Rectal smooth muscle tissue (tissue), 1 donor: ENCODE results near the gene C1orf210.

Experiments
- H3K27ac ChIP-seq: one replicate; pipeline ENCODE4 v1.7.0; 2013; ENCODE audit warnings: low read depth, low read length, inconsistent platforms
- H3K27me3 ChIP-seq: one replicate; pipeline ENCODE4 v1.7.0; 2013; ENCODE audit warnings: low read length; ENCODE audit not compliant: control insufficient read depth, insufficient read depth
- H3K36me3 ChIP-seq: one replicate; pipeline ENCODE4 v1.7.0; 2013; ENCODE audit warnings: low read length; ENCODE audit not compliant: control insufficient read depth, insufficient read depth
- H3K4me1 ChIP-seq: one replicate; pipeline ENCODE4 v1.7.0; 2013; ENCODE audit warnings: low read length; ENCODE audit not compliant: control insufficient read depth, insufficient read depth
- H3K4me3 ChIP-seq: one replicate; pipeline ENCODE4 v1.7.0; 2013; ENCODE audit warnings: low read length
- H3K9ac ChIP-seq: one replicate; pipeline ENCODE4 v1.7.0; 2013; ENCODE audit warnings: low read length

Gene C1orf210

GRCh38 chr1:43272576-43273571 is 12.5 kb downstream of the C1orf210 start:
- Histone ChIP-seq H3K4me3 (no peak overlapping the region), H3K4me1 (no peaks in the 10 kb centered on the region), H3K27me3 (peaks cover 9% of the 10 kb centered on the region), H3K36me3 (no peaks in the 10 kb centered on the region), H3K9ac (no peak overlapping the region), H3K27ac (no peak overlapping the region)

- no peak overlapping the region for H3K9ac ChIP-seq
- H3K27me3 ChIP-seq = peaks cover 9% of the 10 kb centered on the region
- no peaks in the 10 kb centered on the region for H3K36me3 ChIP-seq
- H3K4me3 ChIP-seq = no peak overlapping the region
- no peak overlapping the region for H3K27ac ChIP-seq
- no peaks in the 10 kb centered on the region for H3K4me1 ChIP-seq
These were observed 13.2 kb downstream of the C1orf210 start for GRCh38 chr1:43272161-43272560.

GRCh38 chr1:43271186-43272118 is 13.9 kb downstream of the C1orf210 start:
- Histone ChIP-seq H3K4me1 (no peaks in the 10 kb centered on the region), H3K4me3 (peak overlapping the region; percentile 5), H3K27me3 (peaks cover 9% of the 10 kb centered on the region), H3K27ac (no peak overlapping the region), H3K36me3 (no peaks in the 10 kb centered on the region), H3K9ac (no peak overlapping the region)

GRCh38 chr1:43270421-43271095 is 14.8 kb downstream of the C1orf210 start:
- Histone ChIP-seq H3K4me1 (no peaks in the 10 kb centered on the region), H3K36me3 (no peaks in the 10 kb centered on the region), H3K27me3 (peaks cover 9% of the 10 kb centered on the region), H3K27ac (no peak overlapping the region), H3K9ac (no peak overlapping the region), H3K4me3 (peak overlapping the region; percentile 44)

GRCh38 chr1:43269627-43270375 is 15.6 kb downstream of the C1orf210 start, which contains the start of gene TMEM125:
Gene TMEM125, plus strand, starts transcription at chr1:43269983. Its CDS starts 2,740 bp downstream, at chr1:43272723.
- Histone ChIP-seq H3K36me3 (no peaks in the 10 kb centered on the region), H3K4me1 (no peaks in the 10 kb centered on the region), H3K4me3 (peak within 1 kb of the TSS; percentile 44), H3K27me3 (peaks cover 9% of the 10 kb centered on the region), H3K27ac (no peak within 1 kb of the TSS), H3K9ac (no peak within 1 kb of the TSS)

GRCh38 chr1:43267818-43268425 is 17.5 kb downstream of the C1orf210 start:
- peaks cover 9% of the 10 kb centered on the region for H3K27me3 ChIP-seq
- no peaks in the 10 kb centered on the region for H3K4me1 ChIP-seq
- H3K27ac ChIP-seq = no peak overlapping the region
- H3K9ac ChIP-seq = no peak overlapping the region
- H3K36me3 ChIP-seq = no peaks in the 10 kb centered on the region
- H3K4me3 ChIP-seq = no peak overlapping the region

GRCh38 chr1:43267291-43267805 is 18.0 kb downstream of the C1orf210 start:
- Histone ChIP-seq H3K4me1 (no peaks in the 10 kb centered on the region), H3K9ac (no peak overlapping the region), H3K27me3 (peaks cover 9% of the 10 kb centered on the region), H3K36me3 (no peaks in the 10 kb centered on the region), H3K27ac (no peak overlapping the region), H3K4me3 (no peak overlapping the region)

GRCh38 chr1:43266881-43267280 is 18.5 kb downstream of the C1orf210 start:
- Histone ChIP-seq H3K4me1 (no peaks in the 10 kb centered on the region), H3K27me3 (peaks cover 9% of the 10 kb centered on the region), H3K36me3 (no peaks in the 10 kb centered on the region), H3K4me3 (no peak overlapping the region), H3K9ac (no peak overlapping the region), H3K27ac (no peak overlapping the region)

GRCh38 chr1:43265431-43265830 is 19.9 kb downstream of the C1orf210 start:
- H3K27ac ChIP-seq = no peak overlapping the region

GRCh38 chr1:43258370-43258769 is 27.0 kb downstream of the C1orf210 start:
- no peaks in the 10 kb centered on the region for H3K27me3 ChIP-seq
- no peak overlapping the region for H3K27ac ChIP-seq
- H3K36me3 ChIP-seq = no peaks in the 10 kb centered on the region
- H3K4me1 ChIP-seq = no peaks in the 10 kb centered on the region
- no peak overlapping the region for H3K9ac ChIP-seq
- no peak overlapping the region for H3K4me3 ChIP-seq

More at GRCh38 chr1:43265431-43265830, 19.9 kb downstream of the C1orf210 start:
- Histone ChIP-seq H3K4me1 (no peaks in the 10 kb centered on the region), H3K9ac (no peak overlapping the region), H3K27me3 (peaks cover 8% of the 10 kb centered on the region), H3K36me3 (no peaks in the 10 kb centered on the region), H3K4me3 (no peak overlapping the region)
